Muscle of leg (tissue), 11 donors: ENCODE data around the gene KRTAP10-11. TPM values are rescaled to one million over a fixed set of nuclear protein-coding genes. Genes with fewer than 3 reads are reported as not detected.
"Not testable (repeated sequence)": the region's sequence is repeated elsewhere in the genome, so short reads cannot be mapped to it uniquely, and the experiment has no call there.

Experiments
- DNase-seq: peaks from one replicate; pipeline ENCODE4 v3.0.0; 2013
- H3K27ac ChIP-seq: one replicate; pipeline ENCODE4 v1.5.1; 2013; ENCODE audit warnings: mild to moderate bottlenecking, low read length, control low read depth
- H3K27me3 ChIP-seq: one replicate; pipeline ENCODE4 v1.6.1; 2013; ENCODE audit warnings: low read length; ENCODE audit not compliant: control insufficient read depth, insufficient read depth
- H3K36me3 ChIP-seq: one replicate; pipeline ENCODE4 v1.6.1; 2013; ENCODE audit warnings: low read length; ENCODE audit not compliant: control insufficient read depth, insufficient read depth
- H3K4me1 ChIP-seq: one replicate; pipeline ENCODE4 v1.6.1; 2013; ENCODE audit warnings: low read length; ENCODE audit not compliant: control insufficient read depth, insufficient read depth
- H3K4me3 ChIP-seq: one replicate; pipeline ENCODE4 v1.5.1; 2013; ENCODE audit warnings: low read length, control low read depth
- H3K9me3 ChIP-seq: replicated peaks from 2 replicates; pipeline ENCODE4 v1.6.1; 2013; ENCODE audit warnings: low read depth, low read length; ENCODE audit not compliant: control insufficient read depth
- WGBS: methylation state at CpG from one replicate; pipeline ENCODE4 v1.1.5; 2013; ENCODE audit warnings: missing lambda C conversion rate; ENCODE audit not compliant: insufficient coverage; 5-methylcytosine and 5-hydroxymethylcytosine counted together
- polyA plus RNA-seq, 8 donors: library from polyadenylated mRNA; unstranded; fragments of 120-200 nt; gene quantifications; one replicate each; pipeline versions ENCODE4 v1.2.1 to v1.2.3, GENCODE V29; 2013; ENCODE audit warnings: inconsistent platforms in 1 of 8, low replicate concordance in 1 of 8; ENCODE audit not compliant: insufficient read length in 8 of 8, insufficient read depth in 1 of 8
- total RNA-seq: library from RNA; stranded (reverse); fragments of 120-200 nt; gene quantifications from one replicate; pipeline ENCODE4 v1.2.4, GENCODE V29; 2013

Gene KRTAP10-11
- total and polyA plus RNA-seq, 9 donors: not detected

GRCh38 chr21:44653656-44654575 is 7.7 kb downstream of the KRTAP10-11 start:
- no peaks in the 10 kb centered on the region for H3K36me3 ChIP-seq
- H3K4me3 ChIP-seq: no peak overlapping the region
- peaks cover 7% of the 10 kb centered on the region for H3K27me3 ChIP-seq
- DNase-seq: no peak
- peaks cover 3% of the 10 kb centered on the region for H3K9me3 ChIP-seq
- no peak overlapping the region for H3K27ac ChIP-seq
- 75% methylated on average over 14 of the region's 17 CpGs for WGBS
- H3K4me1 ChIP-seq: no peaks in the 10 kb centered on the region

GRCh38 chr21:44654576-44655175 is 8.5 kb downstream of the KRTAP10-11 start, which contains the start of gene KRTAP12-4:
Gene KRTAP12-4, minus strand, starts transcription at chr21:44654659. Its CDS starts 45 bp downstream, at chr21:44654614.
- Histone ChIP-seq H3K27ac (no peak within 1 kb of the TSS), H3K4me1 (no peaks in the 10 kb centered on the region), H3K27me3 (peaks cover 7% of the 10 kb centered on the region), H3K36me3 (no peaks in the 10 kb centered on the region), H3K4me3 (no peak within 1 kb of the TSS), H3K9me3 (peaks cover 3% of the 10 kb centered on the region)
- no peak for DNase-seq
- WGBS: 88% methylated on average over 3 of the region's 9 CpGs

GRCh38 chr21:44656868-44657267 is 10.7 kb downstream of the KRTAP10-11 start:
- H3K27me3 ChIP-seq: peaks cover 10% of the 10 kb centered on the region
- H3K4me1 ChIP-seq: no peaks in the 10 kb centered on the region
- DNase-seq: no peak
- no peaks in the 10 kb centered on the region for H3K36me3 ChIP-seq
- no peak overlapping the region for H3K4me3 ChIP-seq
- 58% methylated on average over 1 of the region's 1 CpG for WGBS
- no peak overlapping the region for H3K27ac ChIP-seq
- peaks cover 3% of the 10 kb centered on the region for H3K9me3 ChIP-seq

GRCh38 chr21:44657635-44658540 is 11.7 kb downstream of the KRTAP10-11 start, which contains the start of gene KRTAP12-3:
Gene KRTAP12-3, plus strand, starts transcription at chr21:44657932. Its CDS starts 48 bp downstream, at chr21:44657980.
- WGBS: 91% methylated on average over 18 of the region's 26 CpGs
- Histone ChIP-seq H3K4me1 (no peaks in the 10 kb centered on the region), H3K27me3 (peaks cover 10% of the 10 kb centered on the region), H3K9me3 (peaks cover 3% of the 10 kb centered on the region), H3K4me3 (no peak within 1 kb of the TSS), H3K36me3 (no peaks in the 10 kb centered on the region), H3K27ac (no peak within 1 kb of the TSS)
- no peak for DNase-seq

GRCh38 chr21:44658541-44658910 is 12.3 kb downstream of the KRTAP10-11 start:
- no peak overlapping the region for H3K4me3 ChIP-seq
- no peak overlapping the region for H3K27ac ChIP-seq
- no peaks in the 10 kb centered on the region for H3K36me3 ChIP-seq
- peaks cover 3% of the 10 kb centered on the region for H3K9me3 ChIP-seq
- no CpG with 5 or more reads among the region's 5 CpGs for WGBS
- DNase-seq: no peak
- no peaks in the 10 kb centered on the region for H3K4me1 ChIP-seq
- H3K27me3 ChIP-seq: peaks cover 10% of the 10 kb centered on the region

- H3K4me3 ChIP-seq: no peak overlapping the region
- 53% methylated on average over 4 of the region's 11 CpGs for WGBS
- no peaks in the 10 kb centered on the region for H3K4me1 ChIP-seq
- no peaks in the 10 kb centered on the region for H3K36me3 ChIP-seq
- H3K9me3 ChIP-seq: peaks cover 3% of the 10 kb centered on the region
- peaks cover 10% of the 10 kb centered on the region for H3K27me3 ChIP-seq
- H3K27ac ChIP-seq: no peak overlapping the region
- no peak for DNase-seq
These were observed 12.8 kb downstream of the KRTAP10-11 start for GRCh38 chr21:44658913-44659595.

GRCh38 chr21:44661567-44661966 is 15.4 kb downstream of the KRTAP10-11 start:
- not testable (repeated sequence) for DNase-seq, H3K4me1 ChIP-seq, H3K9me3 ChIP-seq, H3K36me3 ChIP-seq, H3K27ac ChIP-seq, H3K27me3 ChIP-seq, H3K4me3 ChIP-seq
- no CpG with 5 or more reads among the region's 7 CpGs for WGBS

GRCh38 chr21:44664691-44665090 is 18.5 kb downstream of the KRTAP10-11 start:
- Histone ChIP-seq H3K27ac (no peak overlapping the region), H3K36me3 (no peaks in the 10 kb centered on the region), H3K27me3 (peaks cover 10% of the 10 kb centered on the region), H3K4me3 (no peak overlapping the region), H3K4me1 (no peaks in the 10 kb centered on the region), H3K9me3 (no peaks in the 10 kb centered on the region)
- DNase-seq: no peak
- 68% methylated on average over 2 of the region's 5 CpGs for WGBS

- H3K27me3 ChIP-seq: peaks cover 9% of the 10 kb centered on the region
- H3K9me3 ChIP-seq: peaks cover 10% of the 10 kb centered on the region
- no peak within 1 kb of the TSS for H3K4me3 ChIP-seq
- no peak within 1 kb of the TSS for H3K27ac ChIP-seq
- DNase-seq: peak; percentile 17
- H3K36me3 ChIP-seq: no peaks in the 10 kb centered on the region
- 72% methylated on average over 15 of the region's 19 CpGs for WGBS
- H3K4me1 ChIP-seq: no peaks in the 10 kb centered on the region
These were observed 20.4 kb downstream of the KRTAP10-11 start, which contains the start of gene KRTAP12-2 for GRCh38 chr21:44666401-44667320. Gene KRTAP12-2, minus strand, starts transcription at chr21:44666927. Its CDS starts 41 bp downstream, at chr21:44666886.
